Activated T-cell treated with anti-CD3 and anti-CD28 coated beads for 1 hour (primary cell): ENCODE data around the gene PTPN12.
"Not testable (repeated sequence)": the region's sequence is repeated elsewhere in the genome, so short reads cannot be mapped to it uniquely, and the experiment has no call there.

Experiments used
- DNase-seq: peaks from one replicate; pipeline ENCODE4 v3.0.0-alpha.2; 2020; ENCODE audit warnings: low read depth

PTPN12 gene

DNA sequence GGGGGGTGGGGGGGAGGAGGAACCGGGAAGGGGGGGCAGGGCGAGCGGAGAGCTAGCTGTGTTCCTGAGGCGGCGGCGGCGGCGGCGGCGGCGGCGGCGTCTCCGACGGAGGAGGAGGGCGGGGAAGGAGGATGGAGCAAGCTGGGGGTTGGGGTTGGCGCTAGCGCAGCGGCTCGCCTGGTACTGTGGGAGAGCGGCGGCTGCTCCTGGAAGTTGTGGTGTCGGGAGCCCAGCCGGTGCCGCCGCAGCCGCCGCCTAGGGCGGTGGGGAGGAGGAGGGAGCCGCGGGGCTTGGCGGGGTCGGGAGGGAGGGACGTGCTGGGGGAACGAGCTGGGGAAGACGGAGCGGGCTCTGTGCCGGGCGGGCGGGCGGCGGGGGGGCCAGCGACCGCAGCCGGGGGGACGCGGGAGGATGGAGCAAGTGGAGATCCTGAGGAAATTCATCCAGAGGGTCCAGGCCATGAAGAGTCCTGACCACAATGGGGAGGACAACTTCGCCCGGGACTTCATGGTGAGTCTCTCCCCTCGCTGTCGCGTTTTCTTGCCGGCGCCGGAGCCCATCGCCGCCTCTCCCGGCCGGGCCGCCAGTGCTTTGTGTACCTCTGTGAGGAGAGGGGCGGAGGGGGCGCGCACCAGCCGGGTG is at the start of gene PTPN12:
TSS of gene PTPN12 (plus strand) at position 160 of the 642 bp plus-strand sequence. CDS start at position 412, 252 bp downstream.
- DNase-seq, result peak; percentile 33

DNA sequence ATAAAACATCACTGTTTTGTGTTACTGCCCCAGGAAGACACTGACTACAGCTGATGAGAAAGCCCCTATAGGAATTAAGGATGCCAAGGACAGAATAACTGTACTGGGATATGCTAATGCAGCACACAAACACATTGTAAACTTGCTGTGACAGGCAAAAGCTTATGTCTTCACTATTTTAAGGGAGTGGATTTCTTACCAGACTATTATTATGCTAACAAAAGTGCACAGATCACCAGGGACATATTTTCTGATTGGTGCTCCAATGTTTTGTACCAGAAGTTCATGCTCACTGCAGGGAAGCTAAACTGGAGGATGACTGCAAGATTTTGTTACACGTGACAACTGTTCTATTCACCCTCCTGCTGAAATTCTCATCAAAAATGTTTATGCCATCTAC is 48.1 kb upstream of the PTPN12 start:
- DNase-seq, result no peak

- DNase-seq, result no peak
Observed at GRCh38 chr7:77497079-77497478, 40.0 kb upstream of the PTPN12 start.

DNA sequence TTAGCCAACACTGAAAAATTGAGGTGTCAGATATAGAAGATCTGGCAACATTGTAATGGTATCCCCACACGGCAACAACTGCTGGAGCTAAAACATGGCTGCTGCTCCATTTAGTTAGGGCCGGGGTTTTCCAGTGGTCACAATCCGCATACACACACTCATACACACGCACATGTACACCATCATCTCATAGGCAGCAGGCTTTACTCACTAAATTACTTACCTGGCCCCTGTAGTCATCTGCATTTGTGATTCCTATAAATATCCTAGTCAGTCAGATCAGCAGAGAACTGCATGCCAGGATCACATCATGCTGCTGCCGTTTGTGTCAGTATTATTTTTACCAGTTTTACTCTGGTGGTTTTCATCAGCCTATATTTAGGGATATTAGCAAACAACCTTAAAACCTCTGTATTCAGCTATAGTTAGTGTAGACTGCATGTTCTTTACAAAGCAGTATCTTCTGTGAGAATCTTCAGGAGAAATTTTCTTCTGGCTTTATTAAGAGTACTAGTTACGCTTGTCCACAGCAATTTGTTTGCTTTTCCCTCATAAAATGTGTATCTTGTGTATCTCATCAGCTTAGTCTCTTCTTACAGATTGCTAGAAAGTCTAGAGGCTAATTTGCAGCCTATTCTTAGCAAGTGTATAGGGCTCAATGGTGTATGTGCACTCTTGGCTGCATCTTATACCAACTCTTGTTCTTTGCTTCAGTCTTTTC is 38.3 kb upstream of the PTPN12 start:
- no peak for DNase-seq

DNA sequence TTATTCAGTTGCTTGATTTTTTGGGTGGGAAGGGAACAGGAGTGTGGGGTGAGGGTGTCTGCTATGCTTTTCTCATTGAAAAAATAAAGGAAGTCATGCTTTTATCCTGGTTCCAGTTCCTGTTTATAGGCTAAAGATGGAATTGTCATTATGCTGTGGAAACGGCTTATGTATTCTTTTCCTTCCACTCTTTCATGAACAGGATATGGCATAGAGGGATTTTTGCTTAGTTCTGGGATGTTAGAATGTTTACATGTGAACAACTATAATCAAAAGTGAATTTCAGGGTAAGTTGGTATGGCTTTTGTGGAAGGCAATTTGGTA is 35.9 kb upstream of the PTPN12 start:
- no peak for DNase-seq

GRCh38 chr7:77504951-77505350 is 32.1 kb upstream of the PTPN12 start:
- no peak for DNase-seq

GRCh38 chr7:77506899-77507298 is 30.2 kb upstream of the PTPN12 start:
- no peak for DNase-seq

GRCh38 chr7:77513002-77513670 is 24.0 kb upstream of the PTPN12 start:
- DNase-seq, result not testable (repeated sequence)

- no peak for DNase-seq
Observed at GRCh38 chr7:77516085-77516484, 21.0 kb upstream of the PTPN12 start.

GRCh38 chr7:77520261-77520660 is 16.8 kb upstream of the PTPN12 start:
- no peak for DNase-seq

- not testable (repeated sequence) for DNase-seq
Observed at GRCh38 chr7:77521537-77521936, 15.6 kb upstream of the PTPN12 start.

GRCh38 chr7:77524731-77525130 is 12.4 kb upstream of the PTPN12 start:
- DNase-seq, result no peak

GRCh38 chr7:77525231-77525630 is 11.9 kb upstream of the PTPN12 start:
- no peak for DNase-seq

GRCh38 chr7:77528368-77528767 is 8.7 kb upstream of the PTPN12 start:
- DNase-seq, result no peak

- no peak for DNase-seq
Observed at GRCh38 chr7:77529279-77529678, 7.8 kb upstream of the PTPN12 start.

DNA sequence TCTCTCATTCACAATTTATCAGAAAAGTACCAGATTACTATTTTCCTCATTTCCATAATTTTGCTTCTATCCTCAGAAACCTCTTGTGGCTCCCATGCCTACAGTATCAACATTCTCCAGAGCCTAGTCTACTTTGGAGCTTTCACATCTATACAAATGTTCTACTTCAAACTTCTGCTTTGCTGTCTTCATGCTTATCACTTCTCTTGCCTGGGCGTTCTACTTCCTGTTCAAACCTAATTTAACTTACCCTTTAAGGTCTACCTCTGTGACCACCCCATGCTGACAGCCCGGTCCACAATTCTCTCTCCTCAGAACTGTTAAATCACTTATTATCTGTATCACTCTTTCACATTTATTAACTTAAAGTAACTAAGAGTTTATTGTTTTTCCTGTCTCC is 6.1 kb upstream of the PTPN12 start:
- no peak for DNase-seq

GRCh38 chr7:77532247-77532646 is 4.8 kb upstream of the PTPN12 start:
- DNase-seq, result no peak

- not testable (repeated sequence) for DNase-seq
Observed at GRCh38 chr7:77532732-77533131, 4.4 kb upstream of the PTPN12 start.

- DNase-seq, result not testable (repeated sequence)
Observed at GRCh38 chr7:77534046-77534445, 3.0 kb upstream of the PTPN12 start.

DNA sequence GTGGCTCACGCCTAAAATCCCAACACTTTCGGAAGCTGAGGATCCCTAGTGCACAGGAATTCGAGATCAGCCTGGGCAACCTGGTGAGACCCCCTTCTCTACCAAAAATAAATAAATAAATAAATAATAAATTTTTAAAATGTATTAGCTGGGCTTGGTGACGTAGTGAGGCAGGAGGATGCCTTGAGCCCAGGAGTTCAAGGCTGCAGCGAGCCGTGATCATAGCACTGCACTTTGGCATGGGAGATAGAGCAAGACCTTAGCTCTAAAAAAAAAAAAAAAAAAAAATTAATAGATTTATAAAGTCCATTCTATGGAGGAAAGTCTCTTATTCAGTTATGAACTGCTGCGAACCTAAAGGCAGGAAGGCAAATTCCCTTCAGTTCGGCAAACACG is 1.1 kb upstream of the PTPN12 start:
- no peak for DNase-seq

DNA sequence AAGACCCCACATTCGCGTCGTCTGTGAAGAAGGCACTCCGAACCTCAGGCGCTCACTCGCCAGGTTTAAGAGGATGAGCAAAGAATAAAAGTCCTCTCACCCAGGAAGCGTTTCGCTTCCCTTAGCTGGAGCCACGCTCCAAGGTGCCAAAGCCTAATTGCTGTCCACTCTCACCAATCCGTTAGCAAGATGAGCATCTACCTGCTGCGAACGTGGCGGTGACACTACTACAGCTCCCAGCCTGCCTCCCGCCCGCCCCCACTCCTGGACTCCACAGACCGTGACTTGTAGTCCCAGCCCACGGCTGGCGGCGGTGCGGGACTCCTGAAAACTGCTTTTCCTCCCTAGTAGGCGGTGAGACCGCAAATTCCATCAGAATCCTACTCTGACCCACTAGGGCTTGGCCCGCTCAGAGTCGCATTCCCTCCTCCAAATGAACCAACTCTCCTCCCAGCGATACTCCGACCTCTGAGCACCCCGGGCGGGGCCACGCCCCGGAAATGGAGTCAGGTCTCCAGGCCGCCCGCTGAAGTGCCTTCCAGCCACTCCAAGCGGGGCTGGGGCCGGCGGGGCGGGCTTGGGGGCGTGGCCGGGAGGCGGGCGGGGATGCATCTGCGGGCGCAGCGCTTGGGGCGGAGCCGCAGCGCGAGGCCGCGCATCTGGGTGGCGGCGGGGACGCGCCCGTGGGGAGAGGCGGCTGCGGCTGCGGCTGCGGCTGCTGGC is 521 bp upstream of the PTPN12 start:
- DNase-seq, result peak; percentile 94

GRCh38 chr7:77537778-77538280 is 734 bp downstream of the PTPN12 start:
- DNase-seq, result no peak
